Spleen (tissue), 13 donors: ENCODE results near the gene SUZ12. TPM values are rescaled to one million over a fixed set of nuclear protein-coding genes. Genes with fewer than 3 reads are reported as not detected.
A peak's percentile ranks its signal among the peaks of the same experiment; 100 is the strongest.
"Not testable (repeated sequence)": the region's sequence is repeated elsewhere in the genome, so short reads cannot be mapped to it uniquely, and the experiment has no call there.

Source experiments
- DNase-seq: peaks from one replicate; pipeline ENCODE4 v3.0.0-alpha.2; 2020
- H3K27ac ChIP-seq, 8 donors: fragments of 200-600 bp; sonication (generic) in 7 of 8; 1 replicate in 4 of 8; 2 replicates in 4 of 8; pipeline versions ENCODE4 v1.5.0 to v1.8.0; 2016 to 2021; ENCODE audit warnings: inconsistent platforms in 4 of 8, mild to moderate bottlenecking in 4 of 8, moderate library complexity in 1 of 8
- H3K27me3 ChIP-seq, 7 donors: fragments of 200-600 bp; sonication (generic) in 6 of 7; replicated peaks in 1 of 7; 1 replicate in 4 of 7; 2 replicates in 3 of 7; pipeline versions ENCODE4 v1.5.0 to v1.8.0; 2016 to 2021; ENCODE audit warnings: inconsistent platforms in 3 of 7, mild to moderate bottlenecking in 1 of 7
- H3K36me3 ChIP-seq, 6 donors: fragments of 200-600 bp; sonication (generic) in 5 of 6; 1 replicate in 4 of 6; 2 replicates in 2 of 6; pipeline versions ENCODE4 v1.5.0 to v1.8.0; 2016 to 2021; ENCODE audit warnings: inconsistent platforms in 2 of 6
- H3K4me1 ChIP-seq, 6 donors: fragments of 200-600 bp; sonication (generic) in 5 of 6; 1 replicate in 3 of 6; 2 replicates in 3 of 6; pipeline versions ENCODE4 v1.5.0 to v1.8.0; 2016 to 2021; ENCODE audit warnings: inconsistent platforms in 3 of 6
- H3K4me3 ChIP-seq, 8 donors: fragments of 200-600 bp; sonication (generic) in 7 of 8; 1 replicate in 4 of 8; 2 replicates in 4 of 8; pipeline versions ENCODE4 v1.5.0 to v1.8.0; 2016 to 2021; ENCODE audit warnings: inconsistent platforms in 4 of 8, mild to moderate bottlenecking in 4 of 8, moderate library complexity in 2 of 8
- H3K9me3 ChIP-seq, 8 donors: fragments of 200-600 bp; sonication (generic) in 7 of 8; 1 replicate in 4 of 8; 2 replicates in 4 of 8; pipeline versions ENCODE4 v1.5.0 to v1.8.0; 2016 to 2021; ENCODE audit warnings: inconsistent platforms in 4 of 8
- POLR2A ChIP-seq, 3 donors: fragments of 450-650 bp; IDR thresholded peaks; one replicate each; pipeline ENCODE4 v1.5.1; 2017; ENCODE audit warnings: antibody characterized with exemption in 3 of 3, mild to moderate bottlenecking in 1 of 3
- POLR2AphosphoS5 ChIP-seq, 3 donors: sonication (generic); formaldehyde crosslinking; IDR thresholded peaks; one replicate each; pipeline ENCODE4 v1.5.1; 2017; ENCODE audit warnings: antibody characterized with exemption in 3 of 3
- WGBS, 5 donors: extraction: QIAGEN DNeasy Blood & Tissue Kit in 3 of 5; methylation state at CpG; one replicate each; pipeline versions ENCODE4 v1.1.5 to v1.1.7; 2013 to 2018; 5-methylcytosine and 5-hydroxymethylcytosine counted together
- intact Hi-C: fragments of 100-400 bp; cut with DNase I; formaldehyde crosslinking; loops from one replicate; pipeline ENCODE4 v1.15.0; 2023; ENCODE audit warnings: low total_unique reads
- long read RNA-seq, 2 donors: transcript quantifications; one replicate each; lab custom pipeline, GENCODE V29; 2026
- polyA plus RNA-seq, 3 donors: library from polyadenylated mRNA; stranded (reverse); fragments of 200-250 nt; gene quantifications; one replicate each; pipeline ENCODE4 v1.2.1, GENCODE V29; 2013
- total RNA-seq, 7 donors: library from RNA; depleted of rRNA in 3 of 7; stranded (reverse); fragments of >200 nt in 3 of 7; fragmentation: NEBNext Ultra II Directional in 4 of 7; extraction: Animal tissue kit (Norgen Biotek cat#: 25700) in 4 of 7; gene quantifications; one replicate each; pipeline versions ENCODE4 v1.1.0 to v1.2.1, GENCODE V29; 2016 to 2021
- TF ChIP-seq, protein P1 (sequence below), 11 experiments: fragments of 200-600 bp in 7 of 11; fragments of 450-650 bp in 4 of 11; sonication (generic) in 4 of 11; IDR thresholded peaks in 8 of 11; conservative IDR thresholded peaks in 3 of 11; 1 replicate in 7 of 11; 2 replicates in 4 of 11; pipeline versions ENCODE4 v1.4.0 to v1.8.0; 2016 to 2021; ENCODE audit warnings: antibody characterized with exemption in 11 of 11, inconsistent platforms in 4 of 11, mild to moderate bottlenecking in 1 of 11
- donor health status: healthy with polysubstance abuse.
- donor health status: DM: no; HTN: no; CAD: no; lungs with moderate emphysema.
- donor health status: DM: no; HTN: no; CAD: no.
- donor health status: Bipolar disorder and iron deficiency.
- donor health status: healthy.
- donor health status: DM: no; HTN: no; CAD: no.
- donor health status: DM: yes; HTN: yes; CAD: no.

The SUZ12 gene
- 10 to 100 TPM; 29.1 to 38.7 (median 30.7) TPM for total RNA-seq
- polyA plus RNA-seq: 10 to 100 TPM; 14.9 to 18.4 (median 15.5) TPM
- long read RNA-seq, donor 1, full-length matches to known transcripts: 4 of 10 reads
- long read RNA-seq, donor 1, partial matches to known transcripts: 6 of 10 reads
- long read RNA-seq, donor 1, other reads (novel, unspliced or antisense): 0 of 10 reads
- long read RNA-seq, donor 2, full-length matches to known transcripts: 7 of 12 reads
- long read RNA-seq, donor 2, partial matches to known transcripts: 5 of 12 reads
- long read RNA-seq, donor 2, other reads (novel, unspliced or antisense): 0 of 12 reads

DNA sequence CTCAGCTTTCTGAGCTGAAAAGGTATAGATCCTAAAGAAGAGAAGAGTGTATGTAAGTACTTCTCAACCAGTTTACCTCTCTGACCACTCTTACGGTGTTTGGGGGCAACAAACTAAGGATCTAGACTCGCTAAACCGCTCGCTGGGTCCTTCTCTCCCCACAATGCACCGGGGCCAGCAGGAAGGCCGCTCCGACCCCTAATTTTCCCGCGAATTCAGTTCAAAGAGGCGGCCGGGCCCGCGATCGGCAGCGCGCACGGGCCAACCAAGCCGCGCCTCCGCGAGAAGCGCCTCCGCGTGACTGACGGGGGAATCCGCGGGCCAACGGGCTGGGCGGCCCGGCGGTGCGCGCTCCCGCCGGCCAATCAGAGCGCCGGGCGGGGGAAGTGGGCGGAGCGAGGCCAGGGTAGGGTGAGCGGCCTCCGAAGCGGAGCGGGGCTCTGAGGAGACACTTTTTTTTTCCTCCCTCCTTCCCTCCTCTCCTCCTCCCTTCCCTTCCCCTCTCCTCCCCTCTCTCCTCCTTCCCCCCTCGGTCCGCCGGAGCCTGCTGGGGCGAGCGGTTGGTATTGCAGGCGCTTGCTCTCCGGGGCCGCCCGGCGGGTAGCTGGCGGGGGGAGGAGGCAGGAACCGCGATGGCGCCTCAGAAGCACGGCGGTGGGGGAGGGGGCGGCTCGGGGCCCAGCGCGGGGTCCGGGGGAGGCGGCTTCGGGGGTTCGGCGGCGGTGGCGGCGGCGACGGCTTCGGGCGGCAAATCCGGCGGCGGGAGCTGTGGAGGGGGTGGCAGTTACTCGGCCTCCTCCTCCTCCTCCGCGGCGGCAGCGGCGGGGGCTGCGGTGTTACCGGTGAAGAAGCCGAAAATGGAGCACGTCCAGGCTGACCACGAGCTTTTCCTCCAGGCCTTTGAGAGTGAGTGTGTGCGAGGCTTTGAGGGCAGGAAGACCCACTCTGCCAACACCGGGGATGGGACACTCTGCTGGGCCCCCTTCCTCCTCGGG, at the start of gene SUZ12:
Gene SUZ12, plus strand, starts transcription at position 393 of the 995 bp plus-strand sequence. Its CDS starts 240 bp downstream, at position 633.
- intact Hi-C loops, H3K27me3 ChIP-seq, H3K9me3 ChIP-seq: not testable (repeated sequence)
- H3K4me1 ChIP-seq: peaks cover 12 to 38% (median 23%) of the 10 kb centered on the region in 6 donors
- WGBS, 5 donors: 0 to 1% (median 0%) methylated on average over 43 to 92 of the region's 93 CpGs
- peaks cover 0 to 22% (median 10%) of the 10 kb centered on the region in 6 donors for H3K36me3 ChIP-seq
- peak within 1 kb of the TSS; percentile 65 to 94 (median 78) for H3K4me3 ChIP-seq
- H3K27ac ChIP-seq: peak within 1 kb of the TSS; percentile 79 to 95 (median 90)
- DNase-seq: peak; percentile 95
- peak; percentile 72 to 84 (median 76) for TF ChIP-seq POLR2AphosphoS5 (IDR thresholded peaks at IDR 0.05)
- TF ChIP-seq POLR2A (IDR thresholded peaks at IDR 0.05): peak in 1 of 3 donors; percentile 21
- TF ChIP-seq, protein P1, sequence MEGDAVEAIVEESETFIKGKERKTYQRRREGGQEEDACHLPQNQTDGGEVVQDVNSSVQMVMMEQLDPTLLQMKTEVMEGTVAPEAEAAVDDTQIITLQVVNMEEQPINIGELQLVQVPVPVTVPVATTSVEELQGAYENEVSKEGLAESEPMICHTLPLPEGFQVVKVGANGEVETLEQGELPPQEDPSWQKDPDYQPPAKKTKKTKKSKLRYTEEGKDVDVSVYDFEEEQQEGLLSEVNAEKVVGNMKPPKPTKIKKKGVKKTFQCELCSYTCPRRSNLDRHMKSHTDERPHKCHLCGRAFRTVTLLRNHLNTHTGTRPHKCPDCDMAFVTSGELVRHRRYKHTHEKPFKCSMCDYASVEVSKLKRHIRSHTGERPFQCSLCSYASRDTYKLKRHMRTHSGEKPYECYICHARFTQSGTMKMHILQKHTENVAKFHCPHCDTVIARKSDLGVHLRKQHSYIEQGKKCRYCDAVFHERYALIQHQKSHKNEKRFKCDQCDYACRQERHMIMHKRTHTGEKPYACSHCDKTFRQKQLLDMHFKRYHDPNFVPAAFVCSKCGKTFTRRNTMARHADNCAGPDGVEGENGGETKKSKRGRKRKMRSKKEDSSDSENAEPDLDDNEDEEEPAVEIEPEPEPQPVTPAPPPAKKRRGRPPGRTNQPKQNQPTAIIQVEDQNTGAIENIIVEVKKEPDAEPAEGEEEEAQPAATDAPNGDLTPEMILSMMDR (IDR thresholded peaks at IDR 0.05 in 8 of 11, conservative IDR thresholded peaks at IDR 0.05 in 3 of 11): peak in 1 of 11 experiments; percentile 30

DNA sequence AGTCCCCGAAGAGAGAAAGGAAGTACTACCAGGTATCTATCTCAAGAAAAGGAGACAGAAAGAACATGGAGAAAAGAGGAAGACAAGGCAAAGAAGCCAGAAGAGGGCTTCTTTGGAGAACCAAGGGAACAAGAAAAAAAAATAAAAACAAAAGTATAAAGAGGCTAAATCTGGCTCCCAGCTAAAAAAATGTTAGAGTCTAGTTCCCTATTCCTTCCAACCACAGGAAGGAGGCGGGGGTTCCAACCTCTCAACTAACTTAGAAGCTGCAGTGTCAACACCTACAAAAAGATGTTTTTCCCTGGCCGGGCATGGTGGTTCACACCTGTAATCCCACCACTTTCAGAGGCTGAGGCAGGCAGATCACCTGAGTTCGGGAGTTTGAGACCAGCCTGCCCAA, 48.7 kb upstream of the SUZ12 start:
- peak overlapping the region in 1 of 8 donors; percentile 43 for H3K4me3 ChIP-seq
- peaks cover 0 to 100% (median 86%) of the 10 kb centered on the region in 6 donors for H3K36me3 ChIP-seq
- peaks cover 0 to 53% (median 24%) of the 10 kb centered on the region in 6 donors for H3K4me1 ChIP-seq
- TF ChIP-seq, protein P1 (IDR thresholded peaks at IDR 0.05 in 8 of 11, conservative IDR thresholded peaks at IDR 0.05 in 3 of 11): no peak
- TF ChIP-seq POLR2AphosphoS5 (IDR thresholded peaks at IDR 0.05): no peak
- no peak for TF ChIP-seq POLR2A (IDR thresholded peaks at IDR 0.05)
- intact Hi-C loops: no loop called here
- peak overlapping the region in 6 of 8 donors; percentile 38 to 83 (median 74) for H3K27ac ChIP-seq
- no peaks in the 10 kb centered on the region for H3K9me3 ChIP-seq
- no peak for DNase-seq
- 20 to 44% (median 37%) methylated on average over 4 of the region's 4 CpGs for WGBS, 5 donors
- no peaks in the 10 kb centered on the region for H3K27me3 ChIP-seq

DNA sequence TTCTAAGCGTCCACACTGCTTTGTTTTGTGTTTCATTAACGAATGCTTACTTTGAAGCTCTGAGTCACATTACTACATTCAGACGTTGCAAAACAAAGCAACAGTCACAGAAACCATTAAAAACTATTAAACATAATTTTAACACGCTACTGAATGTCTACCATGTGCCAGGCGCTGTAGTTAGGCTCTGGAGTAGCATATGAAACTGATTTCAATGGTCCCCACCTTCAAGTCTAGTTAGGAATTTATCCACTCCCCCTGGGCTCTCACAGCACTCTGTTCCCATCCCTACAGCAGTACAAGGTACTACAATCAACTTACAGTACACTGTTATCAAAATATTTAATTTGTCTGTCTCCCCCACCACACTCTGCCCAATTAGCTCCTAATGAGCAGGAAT, 35.9 kb upstream of the SUZ12 start:
- Histone ChIP-seq H3K36me3 (peaks cover 6 to 42% (median 35%) of the 10 kb centered on the region in 6 donors), H3K4me1 (peaks cover 12 to 45% (median 29%) of the 10 kb centered on the region in 6 donors), H3K9me3 (no peaks in the 10 kb centered on the region), H3K27ac (peak overlapping the region in 6 of 8 donors; percentile 71 to 87 (median 82)), H3K27me3 (no peaks in the 10 kb centered on the region), H3K4me3 (peak overlapping the region; percentile 67 to 93 (median 87))
- intact Hi-C loops: no loop called here
- TF ChIP-seq POLR2A (IDR thresholded peaks at IDR 0.05) (no peak), POLR2AphosphoS5 (IDR thresholded peaks at IDR 0.05) (no peak)
- TF ChIP-seq, protein P1 (IDR thresholded peaks at IDR 0.05 in 8 of 11, conservative IDR thresholded peaks at IDR 0.05 in 3 of 11): no peak
- 10 to 19% (median 14%) methylated on average over 5 of the region's 5 CpGs for WGBS, 5 donors
- DNase-seq: no peak
